Left ventricle myocardium inferior (tissue), 1 donor: Measurements from ENCODE around the gene FBXL4. TPM values are rescaled to one million over a fixed set of nuclear protein-coding genes. Genes with fewer than 3 reads are reported as not detected.

Experiments
- DNase-seq: peaks from one replicate; pipeline ENCODE4 v3.0.0-alpha.2; 2020
- H3K27ac ChIP-seq: fragments of 200-600 bp; replicated peaks from 2 replicates; pipeline ENCODE4 v1.8.0; 2021
- H3K27me3 ChIP-seq: fragments of 200-600 bp; 2 replicates; pipeline ENCODE4 v1.8.0; 2021; ENCODE audit warnings: low read depth
- H3K36me3 ChIP-seq: fragments of 200-600 bp; 2 replicates; pipeline ENCODE4 v1.8.0; 2021
- H3K4me1 ChIP-seq: fragments of 200-600 bp; 2 replicates; pipeline ENCODE4 v1.8.0; 2021
- H3K4me3 ChIP-seq: fragments of 200-600 bp; 2 replicates; pipeline ENCODE4 v1.8.0; 2021; ENCODE audit warnings: mild to moderate bottlenecking, moderate library complexity
- H3K9me3 ChIP-seq: fragments of 200-600 bp; replicated peaks from 2 replicates; pipeline ENCODE4 v1.8.0; 2021
- intact Hi-C: fragments of 100-400 bp; cut with micrococcal nuclease; formaldehyde crosslinking; loops from one replicate; pipeline ENCODE4 v1.11.0; 2022
- total RNA-seq: library from RNA; stranded (reverse); fragmentation: NEBNext Ultra II Directional; extraction: Animal tissue kit (Norgen Biotek cat#: 25700); gene quantifications from one replicate; pipeline ENCODE4 v1.2.1, GENCODE V29; 2021
- TF ChIP-seq, protein P1 (sequence below): fragments of 200-600 bp; IDR thresholded peaks from 2 replicates; pipeline ENCODE4 v1.8.0; 2021; ENCODE audit warnings: antibody characterized with exemption, mild to moderate bottlenecking, borderline replicate concordance
- donor health status: DM: no; HTN: yes; CAD: no; lungs with severe emphysema.

The FBXL4 gene
- total RNA-seq, 1 donor from 2014 or later, result 17.2 TPM

GRCh38 chr6:98832284-98833056 lies 115.3 kb downstream of the FBXL4 start:
- no peak for DNase-seq
- H3K9me3 ChIP-seq, result no peaks in the 10 kb centered on the region
- H3K4me1 ChIP-seq, result peaks cover 61% of the 10 kb centered on the region

GRCh38 chr6:98831959-98832283 lies 115.8 kb downstream of the FBXL4 start:
- intact Hi-C loops, result no loop called here
- Histone ChIP-seq H3K27me3 (peaks cover 99% of the 10 kb centered on the region), H3K4me3 (peak overlapping the region; percentile 67), H3K9me3 (no peaks in the 10 kb centered on the region), H3K27ac (no peak overlapping the region), H3K36me3 (no peaks in the 10 kb centered on the region), H3K4me1 (peaks cover 66% of the 10 kb centered on the region)
- TF ChIP-seq, protein P1, sequence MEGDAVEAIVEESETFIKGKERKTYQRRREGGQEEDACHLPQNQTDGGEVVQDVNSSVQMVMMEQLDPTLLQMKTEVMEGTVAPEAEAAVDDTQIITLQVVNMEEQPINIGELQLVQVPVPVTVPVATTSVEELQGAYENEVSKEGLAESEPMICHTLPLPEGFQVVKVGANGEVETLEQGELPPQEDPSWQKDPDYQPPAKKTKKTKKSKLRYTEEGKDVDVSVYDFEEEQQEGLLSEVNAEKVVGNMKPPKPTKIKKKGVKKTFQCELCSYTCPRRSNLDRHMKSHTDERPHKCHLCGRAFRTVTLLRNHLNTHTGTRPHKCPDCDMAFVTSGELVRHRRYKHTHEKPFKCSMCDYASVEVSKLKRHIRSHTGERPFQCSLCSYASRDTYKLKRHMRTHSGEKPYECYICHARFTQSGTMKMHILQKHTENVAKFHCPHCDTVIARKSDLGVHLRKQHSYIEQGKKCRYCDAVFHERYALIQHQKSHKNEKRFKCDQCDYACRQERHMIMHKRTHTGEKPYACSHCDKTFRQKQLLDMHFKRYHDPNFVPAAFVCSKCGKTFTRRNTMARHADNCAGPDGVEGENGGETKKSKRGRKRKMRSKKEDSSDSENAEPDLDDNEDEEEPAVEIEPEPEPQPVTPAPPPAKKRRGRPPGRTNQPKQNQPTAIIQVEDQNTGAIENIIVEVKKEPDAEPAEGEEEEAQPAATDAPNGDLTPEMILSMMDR, result no peak
- no peak for DNase-seq

More at GRCh38 chr6:98832284-98833056, 115.3 kb downstream of the FBXL4 start:
- TF ChIP-seq, protein P1, result no peak
- Histone ChIP-seq H3K36me3 (no peaks in the 10 kb centered on the region), H3K27ac (no peak overlapping the region), H3K4me3 (peak overlapping the region; percentile 67), H3K27me3 (peaks cover 99% of the 10 kb centered on the region)
- intact Hi-C loops, result no loop called here

GRCh38 chr6:98831057-98831958 lies 116.4 kb downstream of the FBXL4 start:
- H3K9me3 ChIP-seq, result no peaks in the 10 kb centered on the region
- peaks cover 99% of the 10 kb centered on the region for H3K27me3 ChIP-seq
- TF ChIP-seq, protein P1, result no peak
- peaks cover 66% of the 10 kb centered on the region for H3K4me1 ChIP-seq
- no peaks in the 10 kb centered on the region for H3K36me3 ChIP-seq
- H3K27ac ChIP-seq, result no peak overlapping the region
- H3K4me3 ChIP-seq, result peak overlapping the region; percentile 67
- DNase-seq, result no peak
- intact Hi-C loops, result no loop called here

DNA sequence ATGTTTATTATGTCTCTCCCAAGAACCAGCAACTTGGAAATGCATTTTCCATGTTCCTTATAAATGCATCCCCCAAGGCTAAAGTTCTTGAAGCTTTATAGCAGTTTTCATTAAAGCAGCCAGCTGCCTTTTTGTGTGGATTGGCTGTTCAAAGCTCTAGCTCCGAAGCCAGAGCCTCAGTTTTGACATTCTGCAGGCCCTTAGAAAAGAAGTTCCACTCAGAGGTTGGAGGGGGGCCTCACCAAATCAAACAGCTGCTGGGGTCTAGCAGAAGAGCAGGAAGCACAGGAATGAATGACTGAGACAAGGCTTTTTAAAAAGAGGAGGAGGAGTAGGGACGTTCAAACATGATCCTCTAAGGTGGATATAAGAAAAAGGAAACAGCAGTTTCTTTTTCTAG lies 117.6 kb downstream of the FBXL4 start:
- H3K27me3 ChIP-seq, result peaks cover 99% of the 10 kb centered on the region
- H3K36me3 ChIP-seq, result no peaks in the 10 kb centered on the region
- DNase-seq, result no peak
- no peaks in the 10 kb centered on the region for H3K9me3 ChIP-seq
- peaks cover 58% of the 10 kb centered on the region for H3K4me1 ChIP-seq
- intact Hi-C loops, result no loop called here
- no peak overlapping the region for H3K4me3 ChIP-seq
- TF ChIP-seq, protein P1, result no peak
- no peak overlapping the region for H3K27ac ChIP-seq

GRCh38 chr6:98828941-98829411 lies 118.8 kb downstream of the FBXL4 start:
- H3K27ac ChIP-seq, result no peak overlapping the region
- peaks cover 58% of the 10 kb centered on the region for H3K4me1 ChIP-seq
- TF ChIP-seq, protein P1, result no peak
- peaks cover 100% of the 10 kb centered on the region for H3K27me3 ChIP-seq
- H3K36me3 ChIP-seq, result no peaks in the 10 kb centered on the region
- no peaks in the 10 kb centered on the region for H3K9me3 ChIP-seq
- no peak overlapping the region for H3K4me3 ChIP-seq
- DNase-seq, result no peak
- intact Hi-C loops, result no loop called here
